A549 (cell line): ENCODE data around the gene ZFYVE27. TPM values are rescaled to one million over a fixed set of nuclear protein-coding genes. Genes with fewer than 3 reads are reported as not detected.

Experiments used
- ATAC-seq, 2 experiments: fragments of 200-7000 bp in 1 of 2; fragments of >200 bp in 1 of 2; cut with Nextera tagmentation in 1 of 2; cut with Tn5 transposase in 1 of 2; 3 replicates each; pipeline versions ENCODE4 v1.8.0 to v1.9.1; 2018 to 2020; ENCODE audit warnings: mild to moderate bottlenecking in 1 of 2, moderate library complexity in 1 of 2
- CTCF ChIA-PET: fragments of 300-600 bp; sonication (Branson Sonifier 250); formaldehyde crosslinking; extraction: SDS; loops from one replicate; lab custom pipeline; 2021; ENCODE audit warnings: antibody characterized with exemption, inconsistent platforms; lab: Yijun Ruan, JAX
- POLR2A ChIA-PET: fragments of 350-600 bp; formaldehyde crosslinking; extraction: SDS; loops from one replicate; lab custom pipeline; 2021; ENCODE audit warnings: antibody characterized with exemption, inconsistent platforms; lab: Yijun Ruan, JAX
- DNase-seq, 2 experiments: peaks; one replicate each; pipeline versions ENCODE4 v3.0.0 to v3.0.0-alpha.2; 2011 to 2016; ENCODE audit warnings: low read depth in 1 of 2, low spot score in 1 of 2
- FAIRE-seq: peaks from 2 replicates; lab custom pipeline; 2011; peaks lifted over from hg19 to GRCh38; lab: Jason Lieb, UNC
- H3K27ac ChIP-seq, 2 experiments: fragments of >200 bp; sonication (Bioruptor Twin); formaldehyde crosslinking; 3 replicates each; pipeline ENCODE4 v1.5.1; 2016 to 2017
- H3K4me1 ChIP-seq: fragments of >200 bp; sonication (Bioruptor Twin); formaldehyde crosslinking; 3 replicates; pipeline ENCODE4 v1.6.1; 2016
- H3K4me2 ChIP-seq: fragments of >200 bp; sonication (Bioruptor Twin); formaldehyde crosslinking; 3 replicates; pipeline ENCODE4 v1.6.1; 2016
- H3K4me3 ChIP-seq: fragments of >200 bp; sonication (Bioruptor Twin); formaldehyde crosslinking; 3 replicates; pipeline ENCODE4 v1.5.1; 2016
- H3K9me3 ChIP-seq: fragments of >200 bp; sonication (Bioruptor Twin); formaldehyde crosslinking; 3 replicates; pipeline ENCODE4 v1.6.1; 2016
- CBX2 ChIP-seq: fragments of 200-600 bp; sonication (generic); IDR thresholded peaks from 2 replicates; pipeline ENCODE4 v1.6.1; 2016; ENCODE audit warnings: low read depth, mild to moderate bottlenecking, borderline replicate concordance
- CBX8 ChIP-seq: fragments of 200-600 bp; sonication (generic); IDR thresholded peaks from 2 replicates; pipeline ENCODE4 v1.6.1; 2016
- EHF ChIP-seq: fragments of 250-450 bp; sonication (Bioruptor Pico); IDR thresholded peaks from 2 replicates; pipeline ENCODE4 v1.5.0; 2020; ENCODE audit warnings: mild to moderate bottlenecking
- ESRRA ChIP-seq: fragments of 150-350 bp; IDR thresholded peaks from 2 replicates; pipeline ENCODE4 v1.6.1; 2014; ENCODE audit warnings: mild to moderate bottlenecking, low read length, borderline replicate concordance
- FOSL2 ChIP-seq, 2 experiments: fragments of 450-650 bp in 1 of 2; fragments of >200 bp in 1 of 2; sonication (Bioruptor Twin) in 1 of 2; formaldehyde crosslinking; IDR thresholded peaks; 2 replicates each; pipeline versions ENCODE4 v1.5.0 to v1.6.1; 2016 to 2020; ENCODE audit warnings: mild to moderate bottlenecking in 1 of 2, moderate library complexity in 1 of 2
- FOXS1 ChIP-seq: fragments of 250-450 bp; sonication (Bioruptor Pico); IDR thresholded peaks from 2 replicates; pipeline ENCODE4 v1.5.0; 2020; ENCODE audit warnings: mild to moderate bottlenecking, moderate library complexity
- GATA3 ChIP-seq: IDR thresholded peaks from 2 replicates; pipeline ENCODE4 v1.6.1; 2012; ENCODE audit warnings: borderline replicate concordance
- HEYL ChIP-seq: fragments of 250-450 bp; sonication (Bioruptor Pico); IDR thresholded peaks from 2 replicates; pipeline ENCODE4 v1.8.0; 2021; ENCODE audit warnings: mild to moderate bottlenecking, moderate library complexity
- HOXA7 ChIP-seq: fragments of 250-450 bp; sonication (Bioruptor Pico); IDR thresholded peaks from 2 replicates; pipeline ENCODE4 v1.5.0; 2020; ENCODE audit warnings: mild to moderate bottlenecking, moderate library complexity
- JUN ChIP-seq, 2 experiments: fragments of >200 bp; sonication (Bioruptor Twin); formaldehyde crosslinking; IDR thresholded peaks; 2 replicates in 1 of 2; 3 replicates in 1 of 2; pipeline ENCODE4 v1.6.1; 2016 to 2017
- JUNB ChIP-seq: fragments of >200 bp; sonication (Bioruptor Twin); formaldehyde crosslinking; IDR thresholded peaks from 2 replicates; pipeline ENCODE4 v1.6.1; 2016
- NFE2L2 ChIP-seq: fragments of 150-350 bp; conservative IDR thresholded peaks from 2 replicates; pipeline ENCODE4 v1.6.1; 2014; ENCODE audit warnings: low read length
- NPAS2 ChIP-seq: fragments of 250-450 bp; sonication (Bioruptor Pico); IDR thresholded peaks from 2 replicates; pipeline ENCODE4 v1.8.0; 2022; ENCODE audit warnings: mild to moderate bottlenecking, moderate library complexity, borderline replicate concordance
- NR3C1 ChIP-seq: fragments of >200 bp; sonication (Bioruptor Twin); formaldehyde crosslinking; IDR thresholded peaks from 3 replicates; pipeline ENCODE4 v1.6.1; 2017
- POLR2A ChIP-seq: IDR thresholded peaks from 2 replicates; pipeline ENCODE4 v1.6.1; 2012; ENCODE audit warnings: mild to moderate bottlenecking, low read length
- POLR2AphosphoS2 ChIP-seq: conservative IDR thresholded peaks from 2 replicates; pipeline ENCODE4 v1.6.1; 2012; ENCODE audit warnings: low read length, improper control_type of control experiment, inconsistent platforms
- RAD21 ChIP-seq, 2 experiments: fragments of >200 bp in 1 of 2; sonication (Bioruptor Twin) in 1 of 2; formaldehyde crosslinking in 1 of 2; IDR thresholded peaks in 1 of 2; conservative IDR thresholded peaks in 1 of 2; 2 replicates in 1 of 2; 3 replicates in 1 of 2; pipeline ENCODE4 v1.6.1; 2012 to 2018; ENCODE audit warnings: inconsistent platforms in 1 of 2
- RARB ChIP-seq: fragments of 250-450 bp; sonication (Bioruptor Pico); IDR thresholded peaks from 2 replicates; pipeline ENCODE4 v1.8.0; 2021; ENCODE audit warnings: mild to moderate bottlenecking, moderate library complexity
- RCOR1 ChIP-seq: fragments of 150-350 bp; IDR thresholded peaks from 2 replicates; pipeline ENCODE4 v1.6.1; 2014; ENCODE audit warnings: antibody characterized with exemption, low read length, low read depth
- RNF2 ChIP-seq: fragments of 200-600 bp; sonication (generic); IDR thresholded peaks from 2 replicates; pipeline ENCODE4 v1.6.1; 2016; ENCODE audit warnings: low read depth, mild to moderate bottlenecking, antibody characterized with exemption, moderate library complexity, borderline replicate concordance
- SMC3 ChIP-seq: fragments of >200 bp; sonication (Bioruptor Twin); formaldehyde crosslinking; IDR thresholded peaks from 3 replicates; pipeline ENCODE4 v1.6.1; 2018; ENCODE audit warnings: inconsistent platforms
- SREBF2 ChIP-seq: fragments of 450-650 bp; IDR thresholded peaks from 2 replicates; pipeline ENCODE4 v1.6.1; 2014; ENCODE audit warnings: mild to moderate bottlenecking, moderate library complexity
- TFCP2L1 ChIP-seq: fragments of 250-450 bp; sonication (Bioruptor Pico); IDR thresholded peaks from 2 replicates; pipeline ENCODE4 v1.5.0; 2021; ENCODE audit warnings: mild to moderate bottlenecking
- TP53 ChIP-seq: fragments of 250-450 bp; sonication (Bioruptor Pico); IDR thresholded peaks from 2 replicates; pipeline ENCODE4 v1.5.0; 2021; ENCODE audit warnings: mild to moderate bottlenecking, moderate library complexity
- ZC3H11A ChIP-seq: fragments of 450-650 bp; IDR thresholded peaks from 2 replicates; pipeline ENCODE4 v1.6.1; 2014; ENCODE audit warnings: antibody characterized with exemption, mild to moderate bottlenecking
- ZFP36 ChIP-seq: fragments of 450-650 bp; IDR thresholded peaks from 2 replicates; pipeline ENCODE4 v1.6.1; 2014; ENCODE audit warnings: borderline replicate concordance; ENCODE audit not compliant: partially characterized antibody
- ZSCAN20 ChIP-seq: fragments of 250-450 bp; sonication (Bioruptor Pico); IDR thresholded peaks from 2 replicates; pipeline ENCODE4 v1.8.0; 2022; ENCODE audit warnings: mild to moderate bottlenecking, moderate library complexity
- WGBS: methylation state at CpG from one replicate; pipeline ENCODE4 v1.1.6; 2017; ENCODE audit errors: missing lambda C conversion rate; 5-methylcytosine and 5-hydroxymethylcytosine counted together
- polyA plus RNA-seq, 4 experiments: library from polyadenylated mRNA; depleted of rRNA in 3 of 4; stranded (reverse); fragments of >200 nt; fragmentation: RNase III in 1 of 4; extraction: RNeasy Plus Mini Kit Qiagen cat#74134 plus additional on column Dnase treatment in 1 of 4; gene quantifications; 2 replicates in 3 of 4; 3 replicates in 1 of 4; pipeline ENCODE4 v1.2.3, GENCODE V29; 2011 to 2017
- TF ChIP-seq, protein P1 (sequence below): fragments of >200 bp; sonication (Bioruptor Twin); formaldehyde crosslinking; IDR thresholded peaks from 2 replicates; pipeline ENCODE4 v1.6.1; 2016
- TF ChIP-seq, protein P2 (sequence below): IDR thresholded peaks from 2 replicates; pipeline ENCODE4 v1.6.1; 2012
- TF ChIP-seq, protein P3 (sequence below): IDR thresholded peaks from 2 replicates; pipeline ENCODE4 v1.6.1; 2012
- TF ChIP-seq, protein P4 (sequence below): fragments of >200 bp; sonication (Bioruptor Twin); formaldehyde crosslinking; IDR thresholded peaks from 3 replicates; pipeline ENCODE4 v1.6.1; 2016
- TF ChIP-seq, protein P5 (sequence below): IDR thresholded peaks from 2 replicates; pipeline ENCODE4 v1.6.1; 2012; ENCODE audit warnings: low read depth, borderline replicate concordance

Gene ZFYVE27
- polyA plus RNA-seq, 2 of the 4 experiments (the other 2 are of a cell fraction): 17.1 to 20.1 TPM

DNA sequence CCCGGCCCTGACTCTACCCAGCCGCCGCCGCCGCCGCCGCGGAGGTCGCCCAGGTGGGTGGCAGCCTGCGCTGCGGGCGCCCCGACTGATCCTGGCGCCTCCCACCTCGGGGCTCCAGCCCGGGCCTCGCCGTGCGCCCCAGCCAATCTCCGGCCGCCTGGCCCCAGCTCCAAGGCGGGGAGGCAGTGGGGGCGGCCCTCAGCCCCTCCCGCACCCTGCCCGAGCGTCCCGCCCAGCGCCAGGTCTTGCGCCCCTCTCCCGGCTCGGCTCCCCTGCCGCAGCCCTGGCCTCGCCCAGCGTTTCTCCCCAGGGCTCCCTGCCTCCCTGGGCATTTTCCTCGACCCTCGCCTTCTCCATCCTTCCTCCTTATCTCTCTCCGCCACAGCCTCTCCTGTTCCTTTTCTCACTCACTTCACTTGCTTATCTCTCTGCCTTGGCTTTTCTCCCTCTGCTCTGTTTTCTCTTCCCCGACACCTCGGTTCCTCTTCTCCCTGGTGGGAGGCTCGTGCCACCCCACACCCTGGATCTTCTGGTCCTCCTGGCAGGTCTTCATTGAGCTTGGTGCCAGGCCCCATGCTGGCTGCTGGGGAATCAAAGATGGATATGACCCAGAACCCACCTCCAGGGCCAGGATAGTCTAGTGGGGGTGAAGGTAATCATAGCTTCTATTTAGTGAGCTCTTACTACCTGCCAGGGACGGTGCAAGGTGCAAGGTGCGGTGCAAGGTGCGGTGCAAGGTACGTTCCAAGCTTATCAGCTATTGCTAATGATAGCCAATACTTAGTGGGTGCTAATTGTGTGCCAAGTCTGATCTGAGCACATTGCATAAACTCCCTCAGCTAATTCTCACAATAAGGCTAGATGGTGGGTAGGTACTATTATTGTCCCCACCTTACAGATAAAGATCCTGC is 35.2 kb downstream of the ZFYVE27 start, which contains the start of gene SFRP5:
TSS of gene SFRP5 (minus strand) at position 87 of the 911 bp plus-strand sequence. CDS start 166 bp downstream, outside the sequence.
- CTCF ChIA-PET: interaction anchor here (0.7 to 11.6 kb wide), 13 partner anchors 11 to 274 kb away, joined by 3 to 82 read pairs (median 4); no protein-coding TSS in a partner anchor
- POLR2A ChIA-PET: no interaction called here
- TF ChIP-seq, protein P1, sequence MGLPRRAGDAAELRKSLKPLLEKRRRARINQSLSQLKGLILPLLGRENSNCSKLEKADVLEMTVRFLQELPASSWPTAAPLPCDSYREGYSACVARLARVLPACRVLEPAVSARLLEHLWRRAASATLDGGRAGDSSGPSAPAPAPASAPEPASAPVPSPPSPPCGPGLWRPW: no peak
- no peak for TF ChIP-seq SMC3
- no peak for TF ChIP-seq NFE2L2
- no peak for TF ChIP-seq SREBF2
- TF ChIP-seq, protein P2, sequence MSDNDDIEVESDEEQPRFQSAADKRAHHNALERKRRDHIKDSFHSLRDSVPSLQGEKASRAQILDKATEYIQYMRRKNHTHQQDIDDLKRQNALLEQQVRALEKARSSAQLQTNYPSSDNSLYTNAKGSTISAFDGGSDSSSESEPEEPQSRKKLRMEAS: no peak
- TF ChIP-seq ZFP36: no peak
- no peak for TF ChIP-seq EHF (CRISPR knock-in tag)
- no peak for TF ChIP-seq HEYL (CRISPR knock-in tag)
- no peak for TF ChIP-seq RAD21 (conservative IDR thresholded peaks at IDR 0.05 in 1 of 2, IDR thresholded peaks at IDR 0.05 in 1 of 2)
- TF ChIP-seq FOSL2 (IDR thresholded peaks at IDR 0.05): no peak
- TF ChIP-seq FOSL2 (CRISPR knock-in tag; IDR thresholded peaks at IDR 0.05): no peak
- TF ChIP-seq NR3C1: no peak
- no peak for TF ChIP-seq RCOR1
- TF ChIP-seq JUNB: no peak
- TF ChIP-seq FOXS1 (CRISPR knock-in tag): no peak
- TF ChIP-seq, protein P3, sequence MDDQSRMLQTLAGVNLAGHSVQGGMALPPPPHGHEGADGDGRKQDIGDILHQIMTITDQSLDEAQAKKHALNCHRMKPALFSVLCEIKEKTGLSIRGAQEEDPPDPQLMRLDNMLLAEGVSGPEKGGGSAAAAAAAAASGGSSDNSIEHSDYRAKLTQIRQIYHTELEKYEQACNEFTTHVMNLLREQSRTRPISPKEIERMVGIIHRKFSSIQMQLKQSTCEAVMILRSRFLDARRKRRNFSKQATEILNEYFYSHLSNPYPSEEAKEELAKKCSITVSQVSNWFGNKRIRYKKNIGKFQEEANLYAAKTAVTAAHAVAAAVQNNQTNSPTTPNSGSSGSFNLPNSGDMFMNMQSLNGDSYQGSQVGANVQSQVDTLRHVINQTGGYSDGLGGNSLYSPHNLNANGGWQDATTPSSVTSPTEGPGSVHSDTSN: no peak
- no peak for TF ChIP-seq ZC3H11A
- TF ChIP-seq GATA3: no peak
- ATAC-seq (peak in 1 of 2 experiments; percentile 3; a peak in 3 of 6 replicates), FAIRE-seq (peak; percentile 18), DNase-seq (no peak)
- Histone ChIP-seq H3K9me3 (no peaks in the 10 kb centered on the region), H3K4me2 (peak within 1 kb of the TSS; percentile 96), H3K4me1 (peaks cover 4% of the 10 kb centered on the region; the same call in 2 of the 3 replicates), H3K4me3 (peak within 1 kb of the TSS; percentile 50), H3K27ac (peak within 1 kb of the TSS; percentile 19 to 70; a peak in 2 of 6 replicates)
- 61% methylated on average over 27 of the region's 44 CpGs for WGBS

DNA sequence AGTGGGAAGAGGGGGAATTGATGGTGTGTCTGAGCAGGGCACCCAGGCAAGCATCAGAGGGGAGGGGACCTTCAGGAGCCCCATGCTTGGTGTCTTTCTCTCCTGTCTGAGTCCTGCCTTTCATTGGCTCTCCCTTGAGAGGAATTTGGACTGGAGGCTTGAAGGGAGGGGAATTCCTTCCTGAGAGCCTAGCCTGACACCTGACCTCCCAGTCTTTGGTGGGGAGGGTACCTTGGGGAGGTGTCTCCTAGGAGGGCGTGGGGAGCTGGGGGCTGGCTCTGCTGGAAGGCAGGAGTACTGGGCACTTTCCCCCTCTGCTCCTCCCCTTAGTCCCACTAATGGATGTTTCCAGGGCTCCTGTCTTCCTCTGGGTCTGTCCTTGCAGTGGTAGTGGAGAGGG is 36.2 kb downstream of the ZFYVE27 start:
- no peak for FAIRE-seq
- POLR2A ChIA-PET: no interaction called here
- 60% methylated on average over 1 of the region's 1 CpG for WGBS

More for the DNA sequence above, 36.2 kb downstream of the ZFYVE27 start:
- no peak for ATAC-seq
- Histone ChIP-seq H3K4me2 (no peak overlapping the region), H3K4me1 (peaks cover 4% of the 10 kb centered on the region; the same call in 2 of the 3 replicates), H3K9me3 (no peaks in the 10 kb centered on the region), H3K27ac (no peak overlapping the region), H3K4me3 (no peak overlapping the region)
- TF ChIP-seq RARB (no peak), RCOR1 (no peak), TP53 (no peak), ESRRA (no peak), CBX8 (no peak), RNF2 (no peak), RAD21 (conservative IDR thresholded peaks at IDR 0.05 in 1 of 2, IDR thresholded peaks at IDR 0.05 in 1 of 2) (no peak), ZC3H11A (no peak), NPAS2 (CRISPR knock-in tag) (no peak), TFCP2L1 (CRISPR knock-in tag) (no peak), CBX2 (no peak), POLR2AphosphoS2 (no peak), POLR2A (no peak), HOXA7 (CRISPR knock-in tag) (no peak), JUN (IDR thresholded peaks at IDR 0.05) (no peak), ZSCAN20 (no peak)
- TF ChIP-seq, protein P4, sequence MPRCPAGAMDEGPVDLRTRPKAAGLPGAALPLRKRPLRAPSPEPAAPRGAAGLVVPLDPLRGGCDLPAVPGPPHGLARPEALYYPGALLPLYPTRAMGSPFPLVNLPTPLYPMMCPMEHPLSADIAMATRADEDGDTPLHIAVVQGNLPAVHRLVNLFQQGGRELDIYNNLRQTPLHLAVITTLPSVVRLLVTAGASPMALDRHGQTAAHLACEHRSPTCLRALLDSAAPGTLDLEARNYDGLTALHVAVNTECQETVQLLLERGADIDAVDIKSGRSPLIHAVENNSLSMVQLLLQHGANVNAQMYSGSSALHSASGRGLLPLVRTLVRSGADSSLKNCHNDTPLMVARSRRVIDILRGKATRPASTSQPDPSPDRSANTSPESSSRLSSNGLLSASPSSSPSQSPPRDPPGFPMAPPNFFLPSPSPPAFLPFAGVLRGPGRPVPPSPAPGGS: no peak
- TF ChIP-seq, protein P5, sequence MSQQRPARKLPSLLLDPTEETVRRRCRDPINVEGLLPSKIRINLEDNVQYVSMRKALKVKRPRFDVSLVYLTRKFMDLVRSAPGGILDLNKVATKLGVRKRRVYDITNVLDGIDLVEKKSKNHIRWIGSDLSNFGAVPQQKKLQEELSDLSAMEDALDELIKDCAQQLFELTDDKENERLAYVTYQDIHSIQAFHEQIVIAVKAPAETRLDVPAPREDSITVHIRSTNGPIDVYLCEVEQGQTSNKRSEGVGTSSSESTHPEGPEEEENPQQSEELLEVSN: no peak
- TF ChIP-seq, protein P2: no peak
- TF ChIP-seq, protein P3: no peak
- DNase-seq: no peak
- CTCF ChIA-PET: interaction anchor here (1.1 to 11.6 kb wide), 6 partner anchors 12 to 268 kb away, joined by 3 to 82 read pairs (median 8); no protein-coding TSS in a partner anchor
